PC-9 (cell line): ENCODE data around the gene DUOXA2. TPM values are rescaled to one million over a fixed set of nuclear protein-coding genes. Genes with fewer than 3 reads are reported as not detected.

Source experiments
- BruUV-seq: library from RNA; stranded (reverse); fragments of 400-500 nt; replicated peaks from 2 replicates; lab custom pipeline; 2021; lab: Mats Ljungman, UMichigan
- CTCF ChIA-PET: fragments of 300-600 bp; sonication (Branson Sonifier 250); formaldehyde crosslinking; loops from one replicate; lab custom pipeline; 2022; ENCODE audit warnings: antibody characterized with exemption; lab: Charles Lee
- POLR2A ChIA-PET: fragments of 300-600 bp; sonication (Branson Sonifier 250); formaldehyde crosslinking; loops from one replicate; lab custom pipeline; 2022; ENCODE audit warnings: antibody characterized with exemption; ENCODE audit not compliant: unreplicated experiment; lab: Charles Lee
- DNase-seq, 2 experiments: peaks; one replicate each; pipeline versions ENCODE4 v3.0.0 to v3.0.0-alpha.2; 2015 to 2022; ENCODE audit warnings: mixed read lengths in 1 of 2
- H2AFZ ChIP-seq: fragments of 200-600 bp; sonication (generic); 2 replicates; pipeline ENCODE4 v1.8.1; 2017; ENCODE audit warnings: antibody characterized with exemption
- H3F3A ChIP-seq: fragments of 200-600 bp; sonication (generic); 2 replicates; pipeline ENCODE4 v1.8.1; 2017; ENCODE audit warnings: antibody characterized with exemption, mild to moderate bottlenecking, low read depth; ENCODE audit not compliant: insufficient read depth
- H3K27ac ChIP-seq: fragments of 200-600 bp; sonication (generic); 2 replicates; pipeline ENCODE4 v1.6.1; 2016; ENCODE audit warnings: mixed run types
- H3K27me3 ChIP-seq: fragments of 200-600 bp; sonication (generic); 2 replicates; pipeline ENCODE4 v1.6.1; 2016; ENCODE audit warnings: low read depth, mixed run types; ENCODE audit not compliant: insufficient read depth
- H3K36me3 ChIP-seq: fragments of 200-600 bp; sonication (generic); 2 replicates; pipeline ENCODE4 v1.6.1; 2016; ENCODE audit warnings: low read depth, mixed run types
- H3K4me1 ChIP-seq: fragments of 200-600 bp; sonication (generic); replicated peaks from 2 replicates; pipeline ENCODE4 v1.6.1; 2016; ENCODE audit warnings: mixed run types; ENCODE audit not compliant: insufficient read depth
- H3K4me2 ChIP-seq: fragments of 200-600 bp; sonication (generic); 2 replicates; pipeline ENCODE4 v1.6.1; 2017; ENCODE audit warnings: mixed run types
- H3K4me3 ChIP-seq: fragments of 200-600 bp; sonication (generic); 2 replicates; pipeline ENCODE4 v1.6.1; 2016; ENCODE audit warnings: mixed run types
- H3K79me2 ChIP-seq: fragments of 200-600 bp; sonication (generic); 2 replicates; pipeline ENCODE4 v1.6.1; 2017; ENCODE audit warnings: low read depth, mixed run types
- H3K9me2 ChIP-seq: fragments of 200-600 bp; sonication (generic); 2 replicates; pipeline ENCODE4 v1.8.1; 2017; ENCODE audit warnings: mild to moderate bottlenecking; ENCODE audit not compliant: insufficient read depth
- H3K9me3 ChIP-seq: fragments of 200-600 bp; sonication (generic); 2 replicates; pipeline ENCODE4 v1.8.1; 2016; ENCODE audit warnings: low read depth; ENCODE audit not compliant: insufficient read depth
- H4K20me1 ChIP-seq: fragments of 200-600 bp; sonication (generic); 2 replicates; pipeline ENCODE4 v1.8.1; 2017; ENCODE audit not compliant: insufficient read depth
- EZH2 ChIP-seq: fragments of 200-600 bp; sonication (generic); IDR thresholded peaks from 2 replicates; pipeline ENCODE4 v1.8.0; 2017; ENCODE audit warnings: antibody characterized with exemption, low read depth
- intact Hi-C: fragments of 100-400 bp; cut with micrococcal nuclease; formaldehyde crosslinking; loops from one replicate; pipeline ENCODE4 v1.10.0; 2022; ENCODE audit not compliant: unreplicated experiment
- total RNA-seq: library from RNA; stranded (reverse); gene quantifications from 2 replicates; pipeline ENCODE4 v1.2.3, GENCODE V29; 2021
- TF ChIP-seq, protein P1 (sequence below): fragments of 200-600 bp; sonication (generic); conservative IDR thresholded peaks from 2 replicates; pipeline ENCODE4 v1.6.1; 2017; ENCODE audit warnings: mixed run types, antibody characterized with exemption, mild to moderate bottlenecking, moderate library complexity

DUOXA2 gene
- total RNA-seq, 1 experiment from 2014 or later, result not detected

DNA sequence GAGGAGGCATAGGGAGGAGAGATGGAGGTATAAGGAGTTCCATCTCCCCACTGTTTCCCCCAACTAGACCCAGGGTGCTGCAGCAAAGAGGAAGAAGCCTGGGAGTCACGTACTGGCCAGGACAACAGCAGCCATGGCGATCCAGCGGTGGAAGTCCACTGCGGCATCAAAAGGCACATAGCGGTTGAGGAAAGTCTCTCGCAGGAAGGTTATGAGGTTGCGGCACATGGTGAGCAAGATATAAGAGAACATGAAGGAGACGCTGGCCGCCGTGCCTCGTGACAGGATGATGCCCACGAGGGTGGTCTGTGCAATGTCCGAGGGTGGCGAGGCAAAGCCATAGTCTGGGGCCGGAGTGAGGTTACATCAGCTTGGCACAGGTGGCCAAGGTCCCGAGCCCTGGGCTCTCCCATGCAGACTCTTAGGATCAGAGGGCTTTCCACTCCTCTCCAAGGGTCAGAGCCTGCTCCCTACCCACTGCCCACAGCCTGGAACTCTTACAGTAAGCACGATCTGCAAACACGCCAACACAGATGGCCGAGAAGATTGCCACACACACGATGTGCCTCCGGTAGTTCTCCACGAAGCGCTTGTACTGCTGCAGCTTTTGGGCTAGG is 14.5 kb upstream of the DUOXA2 start:
- POLR2A ChIA-PET, result no interaction called here
- intact Hi-C loops, result no loop called here
- Histone ChIP-seq H3K4me2 (no peak overlapping the region), H3K79me2 (no peaks in the 10 kb centered on the region), H3K4me3 (no peak overlapping the region), H2AFZ (no peak overlapping the region), H4K20me1 (no peaks in the 10 kb centered on the region), H3K4me1 (no peaks in the 10 kb centered on the region), H3F3A (no peaks in the 10 kb centered on the region), H3K9me2 (no peaks in the 10 kb centered on the region), H3K36me3 (no peaks in the 10 kb centered on the region), H3K27ac (no peak overlapping the region), H3K9me3 (no peaks in the 10 kb centered on the region), H3K27me3 (no peaks in the 10 kb centered on the region)
- no peak for TF ChIP-seq EZH2
- TF ChIP-seq, protein P1, sequence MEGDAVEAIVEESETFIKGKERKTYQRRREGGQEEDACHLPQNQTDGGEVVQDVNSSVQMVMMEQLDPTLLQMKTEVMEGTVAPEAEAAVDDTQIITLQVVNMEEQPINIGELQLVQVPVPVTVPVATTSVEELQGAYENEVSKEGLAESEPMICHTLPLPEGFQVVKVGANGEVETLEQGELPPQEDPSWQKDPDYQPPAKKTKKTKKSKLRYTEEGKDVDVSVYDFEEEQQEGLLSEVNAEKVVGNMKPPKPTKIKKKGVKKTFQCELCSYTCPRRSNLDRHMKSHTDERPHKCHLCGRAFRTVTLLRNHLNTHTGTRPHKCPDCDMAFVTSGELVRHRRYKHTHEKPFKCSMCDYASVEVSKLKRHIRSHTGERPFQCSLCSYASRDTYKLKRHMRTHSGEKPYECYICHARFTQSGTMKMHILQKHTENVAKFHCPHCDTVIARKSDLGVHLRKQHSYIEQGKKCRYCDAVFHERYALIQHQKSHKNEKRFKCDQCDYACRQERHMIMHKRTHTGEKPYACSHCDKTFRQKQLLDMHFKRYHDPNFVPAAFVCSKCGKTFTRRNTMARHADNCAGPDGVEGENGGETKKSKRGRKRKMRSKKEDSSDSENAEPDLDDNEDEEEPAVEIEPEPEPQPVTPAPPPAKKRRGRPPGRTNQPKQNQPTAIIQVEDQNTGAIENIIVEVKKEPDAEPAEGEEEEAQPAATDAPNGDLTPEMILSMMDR, result no peak
- CTCF ChIA-PET, result no interaction called here
- BruUV-seq, result no TSS peak
- no peak for DNase-seq

GRCh38 chr15:45100884-45101625 is 13.1 kb upstream of the DUOXA2 start:
- H3K36me3 ChIP-seq, result no peaks in the 10 kb centered on the region
- no TSS peak for BruUV-seq
- DNase-seq, result no peak
- H3K9me2 ChIP-seq, result no peaks in the 10 kb centered on the region
- H3K4me1 ChIP-seq, result no peaks in the 10 kb centered on the region
- intact Hi-C loops, result no loop called here
- H2AFZ ChIP-seq, result no peak overlapping the region
- no peaks in the 10 kb centered on the region for H4K20me1 ChIP-seq
- no peak overlapping the region for H3K4me3 ChIP-seq
- no peak overlapping the region for H3K27ac ChIP-seq
- no peaks in the 10 kb centered on the region for H3K79me2 ChIP-seq
- CTCF ChIA-PET, result no interaction called here
- H3K4me2 ChIP-seq, result no peak overlapping the region
- TF ChIP-seq, protein P1, result no peak
- TF ChIP-seq EZH2, result no peak
- no peaks in the 10 kb centered on the region for H3K9me3 ChIP-seq
- POLR2A ChIA-PET, result no interaction called here
- no peaks in the 10 kb centered on the region for H3F3A ChIP-seq
- H3K27me3 ChIP-seq, result no peaks in the 10 kb centered on the region

- ChIA-PET CTCF (no interaction called here), POLR2A (no interaction called here)
- Histone ChIP-seq H4K20me1 (no peaks in the 10 kb centered on the region), H3F3A (no peaks in the 10 kb centered on the region), H3K27me3 (no peaks in the 10 kb centered on the region), H3K4me1 (no peaks in the 10 kb centered on the region), H3K4me3 (no peak overlapping the region), H3K36me3 (no peaks in the 10 kb centered on the region), H3K9me2 (no peaks in the 10 kb centered on the region), H3K9me3 (no peaks in the 10 kb centered on the region), H3K79me2 (no peaks in the 10 kb centered on the region), H2AFZ (no peak overlapping the region), H3K4me2 (no peak overlapping the region), H3K27ac (no peak overlapping the region)
- TF ChIP-seq, protein P1, result no peak
- no peak for TF ChIP-seq EZH2
- no peak for DNase-seq
- intact Hi-C loops, result no loop called here
- BruUV-seq, result no TSS peak
Observed at GRCh38 chr15:45101749-45102148, 12.4 kb upstream of the DUOXA2 start.
